ENCODE results near the gene KRTAP10-3. TPM values are rescaled to one million over a fixed set of nuclear protein-coding genes. Genes with fewer than 3 reads are reported as not detected.

Gene KRTAP10-3
- total RNA-seq, 1 experiment from 2014 or later = not detected

- BruUV-seq (replicated peaks) = no TSS peak
- H3K4me1 ChIP-seq (ENCODE audit: control insufficient read depth, insufficient read depth, low read length) = no peaks in the 10 kb centered on the region
- no peaks in the 10 kb centered on the region for H3K27me3 ChIP-seq (ENCODE audit: control insufficient read depth, insufficient read depth, low read length)
- ATAC-seq = no peak
- intact Hi-C loops (cut with micrococcal nuclease; ENCODE audit: unreplicated experiment) = no loop called here
- POLR2A ChIA-PET = no interaction called here
- H3K4me3 ChIP-seq (ENCODE audit: low read depth in 2 of 2, low read length in 2 of 2) = no peak overlapping the region
- TF ChIP-seq CTCF (IDR thresholded peaks at IDR 0.05) = no peak
- in situ Hi-C loops (cut with HindIII; ENCODE audit: low pct_unique_long_range_greater_than_20kb, low sequenced_read_pairs) = no loop called here
- peaks cover 10% of the 10 kb centered on the region; the same call in 1 of the 2 replicates for H3K9me3 ChIP-seq (ENCODE audit: control insufficient read depth, insufficient read depth, low read depth, low read length)
- DNase-seq (ENCODE audit: low read depth, low spot score) = no peak
- H3K36me3 ChIP-seq (ENCODE audit: control insufficient read depth, insufficient read depth, low read length) = no peaks in the 10 kb centered on the region
- H3K27ac ChIP-seq (ENCODE audit: low read length) = no peak overlapping the region
- CTCF ChIA-PET = no interaction called here
Observed at GRCh38 chr21:44537930-44538911, 20.4 kb downstream of the KRTAP10-3 start.

GRCh38 chr21:44535963-44536362 lies 22.6 kb downstream of the KRTAP10-3 start:
- in situ Hi-C loops (cut with HindIII; ENCODE audit: low pct_unique_long_range_greater_than_20kb, low sequenced_read_pairs) = no loop called here
- ATAC-seq (no peak), DNase-seq (ENCODE audit: low read depth, low spot score) (no peak)
- intact Hi-C loops (cut with micrococcal nuclease; ENCODE audit: unreplicated experiment) = no loop called here
- no peaks in the 10 kb centered on the region for H3K9me3 ChIP-seq (ENCODE audit: control insufficient read depth, insufficient read depth, low read depth, low read length)
- CTCF ChIA-PET = interaction anchor here (0.7 kb wide), 1 partner anchor 207 kb away, joined by 5 read pairs; no protein-coding TSS in a partner anchor
- H3K36me3 ChIP-seq (ENCODE audit: control insufficient read depth, insufficient read depth, low read length) = no peaks in the 10 kb centered on the region
- no TSS peak for BruUV-seq (replicated peaks)
- H3K27me3 ChIP-seq (ENCODE audit: control insufficient read depth, insufficient read depth, low read length) = no peaks in the 10 kb centered on the region
- H3K4me3 ChIP-seq (ENCODE audit: low read depth in 2 of 2, low read length in 2 of 2) = no peak overlapping the region
- H3K4me1 ChIP-seq (ENCODE audit: control insufficient read depth, insufficient read depth, low read length) = no peaks in the 10 kb centered on the region
- TF ChIP-seq REST (IDR thresholded peaks at IDR 0.05; ENCODE audit: insufficient read depth in 1 of 2, low read depth in 2 of 2, low read length in 1 of 2) = no peak
- no peak for TF ChIP-seq CTCF (IDR thresholded peaks at IDR 0.05)
- no peak for TF ChIP-seq TCF7L2 (IDR thresholded peaks at IDR 0.05; ENCODE audit: low read depth, low read length)
- no peak for TF ChIP-seq SIN3A (IDR thresholded peaks at IDR 0.05; ENCODE audit: borderline replicate concordance, insufficient read depth, low read depth, low read length)
- TF ChIP-seq POLR2AphosphoS5 (IDR thresholded peaks at IDR 0.05; ENCODE audit: low read depth, low read length) = no peak
- POLR2A ChIA-PET = no interaction called here
- no peak overlapping the region for H3K27ac ChIP-seq (ENCODE audit: low read length)
